HG03558 (cell line): Measurements from ENCODE around the gene MRGPRD.

Experiments used
- ATAC-seq: cut with Tn5 transposase; IDR thresholded peaks from one replicate; pipeline ENCODE4 v1.9.1; 2021; ENCODE audit warnings: moderate number of reproducible peaks; ENCODE audit not compliant: unreplicated experiment; ENCODE audit errors: extremely low read depth

MRGPRD gene

DNA sequence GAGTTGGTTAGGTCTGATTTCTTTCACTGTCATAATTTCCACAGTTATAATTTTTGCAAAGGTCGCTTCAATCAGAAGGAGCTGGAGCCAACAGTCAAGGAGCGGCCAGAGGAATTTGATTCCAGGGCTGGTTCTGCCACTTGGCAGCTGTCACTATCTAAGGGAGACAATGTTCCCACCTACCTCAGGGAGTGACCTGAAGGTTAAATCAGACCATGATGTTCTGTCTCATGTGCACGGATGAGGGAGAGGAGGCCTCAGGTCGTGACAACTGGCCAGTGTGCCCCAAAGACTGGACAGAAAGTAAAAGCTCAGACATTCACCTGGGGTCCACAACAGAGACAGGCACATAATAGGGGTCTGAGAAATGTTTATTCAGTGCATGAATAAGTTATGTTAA is 7.6 kb downstream of the MRGPRD start:
- no peak for ATAC-seq

DNA sequence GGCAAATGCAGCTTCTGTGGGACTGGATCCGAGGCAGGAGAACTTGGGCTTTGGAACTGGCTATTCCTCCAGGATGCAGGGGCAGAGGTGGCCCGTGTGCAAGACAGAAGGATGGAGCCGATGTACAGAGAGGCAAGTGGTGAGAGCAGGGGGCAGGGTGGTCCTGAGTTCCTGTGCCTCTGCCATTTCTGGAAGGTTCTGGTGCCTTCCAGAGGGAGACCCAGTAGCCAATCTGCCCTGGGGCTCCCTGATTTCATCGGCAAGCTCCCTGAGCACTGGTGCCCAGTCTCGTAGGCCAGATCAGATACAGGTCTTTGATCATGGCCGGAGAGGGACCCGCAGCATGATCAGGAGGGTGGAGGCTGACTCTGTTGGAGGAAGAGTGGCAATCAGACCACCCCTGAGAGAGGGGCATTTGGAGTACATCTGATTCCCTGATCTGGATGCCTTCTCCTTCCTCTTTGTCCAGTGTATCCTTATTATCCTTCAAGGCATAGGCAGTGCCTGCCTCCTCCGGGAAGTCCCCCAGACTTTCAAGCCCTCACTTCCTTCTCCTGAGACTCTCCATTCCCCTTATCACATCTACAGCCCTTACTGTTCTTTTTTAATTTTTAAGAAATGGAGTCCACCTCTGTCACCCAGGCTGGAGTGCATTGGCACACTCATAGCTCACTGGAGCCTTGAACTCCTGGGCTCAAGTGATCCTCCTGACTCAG is 9.7 kb downstream of the MRGPRD start:
- ATAC-seq, result no peak

GRCh38 chr11:68969386-68969785 is 11.4 kb downstream of the MRGPRD start:
- no peak for ATAC-seq

DNA sequence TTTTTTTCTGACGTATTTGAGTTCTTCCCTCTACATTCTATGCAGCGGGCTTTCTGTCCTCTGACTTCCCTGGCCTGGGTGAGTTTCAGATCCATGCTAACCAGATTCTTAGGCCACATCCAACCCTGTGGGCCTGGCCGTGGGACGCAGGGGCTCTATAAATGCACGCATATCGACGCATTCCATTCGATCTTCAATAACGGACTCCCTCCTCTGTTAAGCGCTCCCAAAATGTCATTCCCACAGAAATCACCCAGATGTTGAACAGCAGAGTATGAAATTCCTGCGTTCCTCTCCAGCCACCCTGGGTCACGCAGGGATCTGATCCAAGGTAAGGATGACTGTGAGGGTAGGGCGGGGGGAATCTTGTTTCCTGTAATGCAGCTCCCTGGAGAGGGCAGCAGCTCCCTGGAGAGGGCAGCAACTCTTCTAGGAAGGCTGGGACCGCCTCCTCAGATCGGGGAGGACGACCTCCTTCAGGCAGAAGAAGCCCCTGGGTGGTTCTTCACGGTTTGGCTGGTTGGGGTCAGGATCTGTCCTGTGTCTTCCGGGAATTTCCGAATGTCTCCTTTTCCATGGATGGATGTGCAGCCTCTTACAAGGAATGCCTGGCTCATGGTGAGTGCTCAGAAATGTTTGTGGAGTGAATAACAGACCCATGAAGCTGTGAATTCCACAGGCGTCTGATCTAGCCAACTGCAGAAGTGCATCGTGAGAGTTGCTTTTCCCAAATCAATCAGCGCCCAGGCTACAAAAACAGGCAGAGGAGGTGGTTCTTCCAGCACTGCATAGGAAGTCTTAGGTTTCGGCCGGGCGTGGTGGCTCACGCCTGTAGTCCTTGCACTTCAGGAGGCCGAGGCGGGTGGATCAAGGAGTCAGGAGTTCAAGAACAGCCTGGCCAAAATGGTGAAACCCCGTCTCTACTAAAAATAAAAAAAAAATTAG is 12.2 kb downstream of the MRGPRD start:
- ATAC-seq, result no peak

GRCh38 chr11:68966894-68967780 is 13.6 kb downstream of the MRGPRD start:
- ATAC-seq, result no peak

- ATAC-seq, result no peak
Observed at GRCh38 chr11:68965901-68966853, 14.6 kb downstream of the MRGPRD start.

- no peak for ATAC-seq
Observed at GRCh38 chr11:68963779-68964178, 17.0 kb downstream of the MRGPRD start.

DNA sequence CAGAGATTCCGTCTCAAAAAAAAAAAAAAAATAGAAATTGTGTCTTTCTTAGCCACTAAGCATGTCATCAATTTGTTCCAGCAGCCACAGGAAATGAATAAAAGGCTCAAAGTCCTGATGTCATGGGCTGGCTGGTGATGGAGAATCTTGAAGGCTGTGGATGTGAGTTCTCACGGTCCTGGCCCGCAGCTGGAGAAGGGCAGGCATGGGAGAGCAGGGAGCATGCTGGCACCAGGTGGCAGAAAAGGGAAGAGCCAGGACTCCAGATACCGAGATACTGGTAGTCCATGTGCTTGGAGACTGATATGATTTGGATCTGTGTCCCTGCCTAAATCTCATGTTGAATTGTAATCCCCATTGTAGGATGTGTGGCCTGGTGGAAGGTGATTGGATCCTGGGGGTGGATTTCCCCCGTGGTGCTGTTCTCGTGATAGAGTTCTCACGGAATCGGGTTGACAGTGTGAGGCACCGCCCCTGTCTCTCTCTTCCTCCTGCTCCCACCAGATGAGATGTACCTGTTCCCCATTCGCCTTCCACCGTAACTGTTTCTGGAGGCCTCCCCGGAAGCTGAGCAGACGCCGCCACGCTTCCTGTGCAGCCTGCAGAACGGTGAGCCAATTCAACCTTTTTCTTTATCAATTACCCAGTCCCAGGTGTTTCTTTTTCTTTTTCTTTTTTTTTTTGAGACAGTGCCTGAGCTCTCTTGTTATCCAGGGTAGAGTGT is 18.1 kb downstream of the MRGPRD start:
- ATAC-seq, result no peak

DNA sequence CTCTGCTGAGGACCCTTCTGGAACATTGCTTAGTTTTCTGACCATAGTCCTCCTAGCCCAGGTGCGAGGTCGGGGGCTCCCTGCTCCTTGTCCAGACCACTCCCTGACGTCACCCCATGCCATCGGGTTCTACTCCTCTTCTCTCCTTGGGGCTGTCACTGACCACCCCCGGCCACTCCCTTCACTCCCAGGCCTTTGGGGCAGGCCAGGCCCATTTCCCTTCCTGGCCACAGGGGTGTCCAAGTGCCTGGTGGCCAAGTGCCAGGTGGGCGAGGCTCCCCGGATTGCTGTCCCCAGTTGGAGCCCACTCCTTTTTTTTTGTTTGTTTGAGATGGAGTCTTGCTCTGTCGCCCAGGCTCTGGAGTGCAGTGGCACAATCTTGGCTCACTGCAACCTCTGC is 19.5 kb downstream of the MRGPRD start:
- ATAC-seq, result no peak

GRCh38 chr11:68960294-68961071 is 20.3 kb downstream of the MRGPRD start:
- no peak for ATAC-seq

- ATAC-seq, result no peak
Observed at GRCh38 chr11:68959465-68960293, 21.1 kb downstream of the MRGPRD start.

DNA sequence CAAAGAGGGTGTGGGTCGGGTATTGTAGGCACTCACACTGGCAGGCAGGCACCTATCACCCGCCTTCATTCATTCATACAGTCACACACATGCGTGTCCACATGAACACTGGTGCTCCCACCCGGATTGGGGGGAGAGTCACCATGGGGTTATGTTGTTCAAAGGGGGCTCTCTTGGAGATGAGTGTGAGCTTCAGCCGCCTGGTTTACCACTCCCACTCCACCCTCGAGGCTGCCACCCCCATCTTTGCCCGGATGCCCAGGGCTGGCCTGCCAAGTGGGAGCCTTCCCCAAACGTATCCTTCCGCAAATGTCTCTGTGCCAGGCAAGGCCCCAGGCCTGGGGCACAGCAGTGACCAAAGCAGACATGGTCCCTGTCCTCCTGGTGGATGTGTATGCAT is 22.6 kb downstream of the MRGPRD start:
- ATAC-seq, result no peak

GRCh38 chr11:68956547-68957254 is 24.1 kb downstream of the MRGPRD start:
- ATAC-seq, result no peak

GRCh38 chr11:68956142-68956541 is 24.6 kb downstream of the MRGPRD start:
- ATAC-seq, result no peak

DNA sequence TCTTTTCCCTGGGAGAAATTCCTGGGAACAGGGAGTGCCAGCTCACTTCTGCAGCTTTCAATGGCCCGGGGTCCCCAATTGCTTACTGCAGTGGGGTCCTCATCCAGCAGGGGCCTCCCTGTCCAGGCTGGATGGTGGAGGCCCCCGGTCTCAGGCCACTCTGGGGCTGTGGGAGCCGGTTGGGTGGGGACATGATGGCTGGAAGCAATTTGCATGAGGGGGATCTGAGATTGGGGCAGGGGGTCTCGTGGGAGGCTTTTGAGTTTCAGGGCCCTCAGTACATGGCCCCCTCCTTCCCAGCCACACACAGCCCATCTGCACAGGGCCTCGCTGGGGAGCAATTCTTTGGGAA is 25.2 kb downstream of the MRGPRD start:
- ATAC-seq, result no peak

GRCh38 chr11:68954836-68955606 is 25.8 kb downstream of the MRGPRD start:
- no peak for ATAC-seq
